Measurements from ENCODE around the gene TARS3.
"Not testable (repeated sequence)": the region's sequence is repeated elsewhere in the genome, so short reads cannot be mapped to it uniquely, and the experiment has no call there.

TARS3 gene

DNA sequence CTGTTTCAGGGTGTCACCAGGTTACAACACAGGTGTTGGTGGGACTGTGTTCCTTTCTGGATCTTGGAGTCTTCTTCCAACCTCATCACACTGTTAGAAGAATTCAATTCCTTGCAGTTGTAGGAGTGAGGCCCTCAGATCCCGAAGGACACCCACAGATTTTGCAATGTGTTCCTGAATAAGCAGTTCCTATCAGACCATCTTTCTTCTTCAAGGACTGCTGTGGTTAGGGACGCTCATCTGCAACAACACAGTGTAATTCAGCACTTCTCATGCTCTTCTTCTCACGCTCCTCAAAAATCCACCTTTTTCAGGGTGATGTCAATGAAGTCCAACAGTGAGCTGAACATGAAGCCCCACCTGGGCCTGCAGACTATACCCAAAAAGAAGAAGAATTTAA, 90.9 kb downstream of the TARS3 start:
- ATAC-seq, result no peak
- TF ChIP-seq BACH2 (CRISPR knock-in tag; IDR thresholded peaks at IDR 0.05; ENCODE audit: borderline replicate concordance), result no peak
- no peak for TF ChIP-seq ZC3H10 (CRISPR knock-in tag; IDR thresholded peaks at IDR 0.05)
- TF ChIP-seq CSDC2 (CRISPR knock-in tag; IDR thresholded peaks at IDR 0.05), result no peak
- TF ChIP-seq, protein P1, sequence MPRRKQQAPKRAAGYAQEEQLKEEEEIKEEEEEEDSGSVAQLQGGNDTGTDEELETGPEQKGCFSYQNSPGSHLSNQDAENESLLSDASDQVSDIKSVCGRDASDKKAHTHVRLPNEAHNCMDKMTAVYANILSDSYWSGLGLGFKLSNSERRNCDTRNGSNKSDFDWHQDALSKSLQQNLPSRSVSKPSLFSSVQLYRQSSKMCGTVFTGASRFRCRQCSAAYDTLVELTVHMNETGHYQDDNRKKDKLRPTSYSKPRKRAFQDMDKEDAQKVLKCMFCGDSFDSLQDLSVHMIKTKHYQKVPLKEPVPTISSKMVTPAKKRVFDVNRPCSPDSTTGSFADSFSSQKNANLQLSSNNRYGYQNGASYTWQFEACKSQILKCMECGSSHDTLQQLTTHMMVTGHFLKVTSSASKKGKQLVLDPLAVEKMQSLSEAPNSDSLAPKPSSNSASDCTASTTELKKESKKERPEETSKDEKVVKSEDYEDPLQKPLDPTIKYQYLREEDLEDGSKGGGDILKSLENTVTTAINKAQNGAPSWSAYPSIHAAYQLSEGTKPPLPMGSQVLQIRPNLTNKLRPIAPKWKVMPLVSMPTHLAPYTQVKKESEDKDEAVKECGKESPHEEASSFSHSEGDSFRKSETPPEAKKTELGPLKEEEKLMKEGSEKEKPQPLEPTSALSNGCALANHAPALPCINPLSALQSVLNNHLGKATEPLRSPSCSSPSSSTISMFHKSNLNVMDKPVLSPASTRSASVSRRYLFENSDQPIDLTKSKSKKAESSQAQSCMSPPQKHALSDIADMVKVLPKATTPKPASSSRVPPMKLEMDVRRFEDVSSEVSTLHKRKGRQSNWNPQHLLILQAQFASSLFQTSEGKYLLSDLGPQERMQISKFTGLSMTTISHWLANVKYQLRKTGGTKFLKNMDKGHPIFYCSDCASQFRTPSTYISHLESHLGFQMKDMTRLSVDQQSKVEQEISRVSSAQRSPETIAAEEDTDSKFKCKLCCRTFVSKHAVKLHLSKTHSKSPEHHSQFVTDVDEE (CRISPR knock-in tag; IDR thresholded peaks at IDR 0.05), result no peak
- no peak for TF ChIP-seq PPARA (CRISPR knock-in tag; IDR thresholded peaks at IDR 0.05; ENCODE audit: borderline replicate concordance)
- TF ChIP-seq, protein P2, sequence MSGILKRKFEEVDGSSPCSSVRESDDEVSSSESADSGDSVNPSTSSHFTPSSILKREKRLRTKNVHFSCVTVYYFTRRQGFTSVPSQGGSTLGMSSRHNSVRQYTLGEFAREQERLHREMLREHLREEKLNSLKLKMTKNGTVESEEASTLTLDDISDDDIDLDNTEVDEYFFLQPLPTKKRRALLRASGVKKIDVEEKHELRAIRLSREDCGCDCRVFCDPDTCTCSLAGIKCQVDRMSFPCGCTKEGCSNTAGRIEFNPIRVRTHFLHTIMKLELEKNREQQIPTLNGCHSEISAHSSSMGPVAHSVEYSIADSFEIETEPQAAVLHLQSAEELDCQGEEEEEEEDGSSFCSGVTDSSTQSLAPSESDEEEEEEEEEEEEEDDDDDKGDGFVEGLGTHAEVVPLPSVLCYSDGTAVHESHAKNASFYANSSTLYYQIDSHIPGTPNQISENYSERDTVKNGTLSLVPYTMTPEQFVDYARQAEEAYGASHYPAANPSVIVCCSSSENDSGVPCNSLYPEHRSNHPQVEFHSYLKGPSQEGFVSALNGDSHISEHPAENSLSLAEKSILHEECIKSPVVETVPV (CRISPR knock-in tag; IDR thresholded peaks at IDR 0.05), result no peak
- TF ChIP-seq ZNF8 (CRISPR knock-in tag; IDR thresholded peaks at IDR 0.05), result no peak
- no peak for TF ChIP-seq ZFP3 (CRISPR knock-in tag; IDR thresholded peaks at IDR 0.05)
- TF ChIP-seq, protein P3, sequence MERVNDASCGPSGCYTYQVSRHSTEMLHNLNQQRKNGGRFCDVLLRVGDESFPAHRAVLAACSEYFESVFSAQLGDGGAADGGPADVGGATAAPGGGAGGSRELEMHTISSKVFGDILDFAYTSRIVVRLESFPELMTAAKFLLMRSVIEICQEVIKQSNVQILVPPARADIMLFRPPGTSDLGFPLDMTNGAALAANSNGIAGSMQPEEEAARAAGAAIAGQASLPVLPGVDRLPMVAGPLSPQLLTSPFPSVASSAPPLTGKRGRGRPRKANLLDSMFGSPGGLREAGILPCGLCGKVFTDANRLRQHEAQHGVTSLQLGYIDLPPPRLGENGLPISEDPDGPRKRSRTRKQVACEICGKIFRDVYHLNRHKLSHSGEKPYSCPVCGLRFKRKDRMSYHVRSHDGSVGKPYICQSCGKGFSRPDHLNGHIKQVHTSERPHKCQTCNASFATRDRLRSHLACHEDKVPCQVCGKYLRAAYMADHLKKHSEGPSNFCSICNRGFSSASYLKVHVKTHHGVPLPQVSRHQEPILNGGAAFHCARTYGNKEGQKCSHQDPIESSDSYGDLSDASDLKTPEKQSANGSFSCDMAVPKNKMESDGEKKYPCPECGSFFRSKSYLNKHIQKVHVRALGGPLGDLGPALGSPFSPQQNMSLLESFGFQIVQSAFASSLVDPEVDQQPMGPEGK (CRISPR knock-in tag; IDR thresholded peaks at IDR 0.05; ENCODE audit: borderline replicate concordance), result no peak
- TF ChIP-seq GLIS3 (CRISPR knock-in tag; IDR thresholded peaks at IDR 0.05), result no peak
- no peak for TF ChIP-seq ARNTL (CRISPR knock-in tag; IDR thresholded peaks at IDR 0.05; ENCODE audit: borderline replicate concordance, low read depth)
- TF ChIP-seq, protein P4, sequence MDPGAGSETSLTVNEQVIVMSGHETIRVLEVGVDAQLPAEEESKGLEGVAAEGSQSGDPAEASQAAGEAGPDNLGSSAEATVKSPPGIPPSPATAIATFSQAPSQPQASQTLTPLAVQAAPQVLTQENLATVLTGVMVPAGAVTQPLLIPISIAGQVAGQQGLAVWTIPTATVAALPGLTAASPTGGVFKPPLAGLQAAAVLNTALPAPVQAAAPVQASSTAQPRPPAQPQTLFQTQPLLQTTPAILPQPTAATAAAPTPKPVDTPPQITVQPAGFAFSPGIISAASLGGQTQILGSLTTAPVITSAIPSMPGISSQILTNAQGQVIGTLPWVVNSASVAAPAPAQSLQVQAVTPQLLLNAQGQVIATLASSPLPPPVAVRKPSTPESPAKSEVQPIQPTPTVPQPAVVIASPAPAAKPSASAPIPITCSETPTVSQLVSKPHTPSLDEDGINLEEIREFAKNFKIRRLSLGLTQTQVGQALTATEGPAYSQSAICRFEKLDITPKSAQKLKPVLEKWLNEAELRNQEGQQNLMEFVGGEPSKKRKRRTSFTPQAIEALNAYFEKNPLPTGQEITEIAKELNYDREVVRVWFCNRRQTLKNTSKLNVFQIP (CRISPR knock-in tag; IDR thresholded peaks at IDR 0.05; ENCODE audit: borderline replicate concordance, low read depth), result no peak
- TF ChIP-seq TCF4 (CRISPR knock-in tag; IDR thresholded peaks at IDR 0.05; ENCODE audit: borderline replicate concordance), result no peak
- TF ChIP-seq ESRRG (CRISPR knock-in tag; IDR thresholded peaks at IDR 0.05), result no peak
- TF ChIP-seq, protein P5, sequence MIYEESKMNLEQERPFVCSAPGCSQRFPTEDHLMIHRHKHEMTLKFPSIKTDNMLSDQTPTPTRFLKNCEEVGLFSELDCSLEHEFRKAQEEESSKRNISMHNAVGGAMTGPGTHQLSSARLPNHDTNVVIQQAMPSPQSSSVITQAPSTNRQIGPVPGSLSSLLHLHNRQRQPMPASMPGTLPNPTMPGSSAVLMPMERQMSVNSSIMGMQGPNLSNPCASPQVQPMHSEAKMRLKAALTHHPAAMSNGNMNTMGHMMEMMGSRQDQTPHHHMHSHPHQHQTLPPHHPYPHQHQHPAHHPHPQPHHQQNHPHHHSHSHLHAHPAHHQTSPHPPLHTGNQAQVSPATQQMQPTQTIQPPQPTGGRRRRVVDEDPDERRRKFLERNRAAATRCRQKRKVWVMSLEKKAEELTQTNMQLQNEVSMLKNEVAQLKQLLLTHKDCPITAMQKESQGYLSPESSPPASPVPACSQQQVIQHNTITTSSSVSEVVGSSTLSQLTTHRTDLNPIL (CRISPR knock-in tag; IDR thresholded peaks at IDR 0.05; ENCODE audit: low read depth), result no peak
- no peak for TF ChIP-seq ZFP30 (CRISPR knock-in tag; IDR thresholded peaks at IDR 0.05)
- TF ChIP-seq TOX (CRISPR knock-in tag; IDR thresholded peaks at IDR 0.05; ENCODE audit: borderline replicate concordance), result no peak

DNA sequence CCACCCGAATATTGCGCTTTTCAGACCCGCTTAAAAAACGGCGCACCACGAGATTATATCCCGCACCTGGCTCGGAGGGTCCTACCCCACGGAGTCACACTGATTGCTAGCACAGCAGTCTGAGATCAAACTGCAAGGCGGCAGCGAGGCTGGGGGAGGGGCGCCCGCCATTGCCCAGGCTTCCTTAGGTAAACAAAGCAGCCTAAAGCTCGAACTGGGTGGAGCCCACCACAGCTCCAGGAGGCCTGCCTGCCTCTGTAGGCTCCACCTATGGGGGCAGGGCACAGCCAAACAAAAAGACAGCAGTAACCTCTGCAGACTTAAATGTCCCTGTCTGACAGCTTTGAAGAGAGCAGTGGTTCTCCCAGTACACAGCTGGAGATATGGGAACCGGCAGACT, 97.5 kb downstream of the TARS3 start:
- not testable (repeated sequence) for ATAC-seq

DNA sequence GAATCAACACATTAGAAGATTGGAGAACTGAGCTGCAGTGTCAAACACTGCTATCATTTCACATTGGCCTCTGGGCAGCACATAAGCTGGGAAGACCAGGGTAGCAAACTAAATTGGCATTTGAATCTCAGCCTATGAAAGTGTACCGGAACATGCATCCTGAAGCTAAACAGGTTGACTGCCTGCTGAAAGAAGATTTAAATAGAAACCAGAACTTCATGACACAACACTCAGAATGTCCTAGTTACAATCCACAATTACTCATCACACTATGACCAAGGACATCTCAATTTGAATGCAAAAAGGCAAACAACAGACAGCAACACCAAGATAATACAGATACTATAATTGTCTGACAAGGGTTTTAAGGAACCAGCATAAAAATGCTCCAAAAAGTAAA, 98.3 kb downstream of the TARS3 start:
- ATAC-seq, result no peak
- TF ChIP-seq RARB (CRISPR knock-in tag; IDR thresholded peaks at IDR 0.05) (no peak), ISL1 (CRISPR knock-in tag; IDR thresholded peaks at IDR 0.05) (no peak)

DNA sequence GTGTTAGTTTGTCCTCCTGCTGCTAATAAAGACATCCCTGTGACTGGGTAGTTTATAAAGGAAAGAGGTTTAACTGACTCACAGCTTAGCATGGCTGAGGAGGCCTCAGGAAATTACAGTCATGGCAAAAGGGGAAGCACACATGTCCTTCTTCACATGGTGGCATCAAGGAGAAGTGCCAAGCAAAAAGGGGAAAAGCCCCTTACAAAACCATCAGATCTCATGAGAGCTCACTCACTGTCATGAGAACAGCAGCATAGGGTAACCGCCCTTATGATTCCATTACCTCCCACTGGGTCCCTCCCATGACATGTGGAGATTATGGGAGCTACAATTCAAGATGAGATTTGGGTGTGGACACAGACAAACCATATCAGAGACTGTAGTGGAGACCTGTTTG, 99.1 kb downstream of the TARS3 start:
- ATAC-seq, result no peak
- TF ChIP-seq, protein P4 (CRISPR knock-in tag; IDR thresholded peaks at IDR 0.05; ENCODE audit: borderline replicate concordance, low read depth), result no peak
- no peak for TF ChIP-seq ZFP3 (CRISPR knock-in tag; IDR thresholded peaks at IDR 0.05)
- no peak for TF ChIP-seq RARB (CRISPR knock-in tag; IDR thresholded peaks at IDR 0.05)
- TF ChIP-seq BACH2 (CRISPR knock-in tag; IDR thresholded peaks at IDR 0.05; ENCODE audit: borderline replicate concordance), result no peak
- no peak for TF ChIP-seq ZNF8 (CRISPR knock-in tag; IDR thresholded peaks at IDR 0.05)
- TF ChIP-seq, protein P2 (CRISPR knock-in tag; IDR thresholded peaks at IDR 0.05), result no peak
- no peak for TF ChIP-seq ZC3H10 (CRISPR knock-in tag; IDR thresholded peaks at IDR 0.05)
- no peak for TF ChIP-seq GLIS3 (CRISPR knock-in tag; IDR thresholded peaks at IDR 0.05)
- no peak for TF ChIP-seq TOX (CRISPR knock-in tag; IDR thresholded peaks at IDR 0.05; ENCODE audit: borderline replicate concordance)
- TF ChIP-seq ISL1 (CRISPR knock-in tag; IDR thresholded peaks at IDR 0.05), result no peak
- no peak for TF ChIP-seq SNAI2 (CRISPR knock-in tag; IDR thresholded peaks at IDR 0.05)
- no peak for TF ChIP-seq PPARA (CRISPR knock-in tag; IDR thresholded peaks at IDR 0.05; ENCODE audit: borderline replicate concordance)
- TF ChIP-seq, protein P3 (CRISPR knock-in tag; IDR thresholded peaks at IDR 0.05; ENCODE audit: borderline replicate concordance), result no peak
